ENCODE measurements around the gene DNMT3B.

DNA sequence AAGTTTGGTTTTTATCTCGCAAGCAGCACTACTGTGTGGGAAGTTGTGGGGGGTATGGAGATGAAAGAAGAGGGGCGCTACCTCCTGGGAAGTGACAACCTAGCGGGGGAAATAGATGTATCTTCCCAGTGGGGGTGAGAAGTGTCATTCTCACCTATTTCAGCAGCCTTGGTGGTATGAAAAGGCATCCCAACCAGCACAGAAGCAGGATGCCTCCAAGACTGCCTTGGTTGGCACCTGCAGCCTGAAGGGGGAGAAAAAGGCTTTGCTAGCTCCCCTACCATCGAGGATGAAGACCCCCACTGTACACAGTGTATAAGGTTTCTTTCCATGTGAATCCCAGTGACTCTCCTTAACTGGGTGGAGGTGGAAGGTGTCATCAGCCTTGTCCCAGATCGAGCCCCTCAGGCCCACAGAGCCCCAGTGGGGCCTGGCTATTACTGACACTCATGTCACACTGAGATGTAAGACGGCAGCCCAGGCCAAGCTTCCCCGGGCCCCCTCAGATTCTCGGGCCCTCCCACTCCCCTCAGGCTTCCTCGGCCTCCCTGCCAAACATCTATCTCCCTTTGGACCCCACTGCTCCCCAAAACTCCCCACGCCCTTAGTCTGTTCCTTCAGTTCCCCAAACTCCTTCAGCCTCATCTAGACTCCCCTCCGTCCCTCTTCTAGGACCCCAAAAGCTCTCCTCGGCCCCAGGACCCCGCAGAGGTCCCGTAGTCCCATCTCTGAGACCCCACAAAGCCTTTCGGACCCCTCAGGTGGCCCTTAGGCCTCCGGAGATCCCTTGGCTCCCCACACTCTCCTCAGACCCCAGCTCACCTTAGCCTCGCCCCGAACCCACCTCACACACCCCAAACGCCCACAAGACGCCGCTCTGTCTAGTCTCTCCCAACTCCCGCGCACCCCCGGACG lies 19.6 kb upstream of the DNMT3B start:
- TF ChIP-seq, protein P1, sequence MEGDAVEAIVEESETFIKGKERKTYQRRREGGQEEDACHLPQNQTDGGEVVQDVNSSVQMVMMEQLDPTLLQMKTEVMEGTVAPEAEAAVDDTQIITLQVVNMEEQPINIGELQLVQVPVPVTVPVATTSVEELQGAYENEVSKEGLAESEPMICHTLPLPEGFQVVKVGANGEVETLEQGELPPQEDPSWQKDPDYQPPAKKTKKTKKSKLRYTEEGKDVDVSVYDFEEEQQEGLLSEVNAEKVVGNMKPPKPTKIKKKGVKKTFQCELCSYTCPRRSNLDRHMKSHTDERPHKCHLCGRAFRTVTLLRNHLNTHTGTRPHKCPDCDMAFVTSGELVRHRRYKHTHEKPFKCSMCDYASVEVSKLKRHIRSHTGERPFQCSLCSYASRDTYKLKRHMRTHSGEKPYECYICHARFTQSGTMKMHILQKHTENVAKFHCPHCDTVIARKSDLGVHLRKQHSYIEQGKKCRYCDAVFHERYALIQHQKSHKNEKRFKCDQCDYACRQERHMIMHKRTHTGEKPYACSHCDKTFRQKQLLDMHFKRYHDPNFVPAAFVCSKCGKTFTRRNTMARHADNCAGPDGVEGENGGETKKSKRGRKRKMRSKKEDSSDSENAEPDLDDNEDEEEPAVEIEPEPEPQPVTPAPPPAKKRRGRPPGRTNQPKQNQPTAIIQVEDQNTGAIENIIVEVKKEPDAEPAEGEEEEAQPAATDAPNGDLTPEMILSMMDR (IDR thresholded peaks at IDR 0.05): no peak
- TF ChIP-seq POLR2AphosphoS5 (IDR thresholded peaks at IDR 0.05; ENCODE audit: low read depth, low read length) (no peak), SIN3A (IDR thresholded peaks at IDR 0.05; ENCODE audit: borderline replicate concordance, insufficient read depth, low read depth, low read length) (no peak), TCF7L2 (IDR thresholded peaks at IDR 0.05; ENCODE audit: low read depth, low read length) (no peak)
- TF ChIP-seq, protein P2, sequence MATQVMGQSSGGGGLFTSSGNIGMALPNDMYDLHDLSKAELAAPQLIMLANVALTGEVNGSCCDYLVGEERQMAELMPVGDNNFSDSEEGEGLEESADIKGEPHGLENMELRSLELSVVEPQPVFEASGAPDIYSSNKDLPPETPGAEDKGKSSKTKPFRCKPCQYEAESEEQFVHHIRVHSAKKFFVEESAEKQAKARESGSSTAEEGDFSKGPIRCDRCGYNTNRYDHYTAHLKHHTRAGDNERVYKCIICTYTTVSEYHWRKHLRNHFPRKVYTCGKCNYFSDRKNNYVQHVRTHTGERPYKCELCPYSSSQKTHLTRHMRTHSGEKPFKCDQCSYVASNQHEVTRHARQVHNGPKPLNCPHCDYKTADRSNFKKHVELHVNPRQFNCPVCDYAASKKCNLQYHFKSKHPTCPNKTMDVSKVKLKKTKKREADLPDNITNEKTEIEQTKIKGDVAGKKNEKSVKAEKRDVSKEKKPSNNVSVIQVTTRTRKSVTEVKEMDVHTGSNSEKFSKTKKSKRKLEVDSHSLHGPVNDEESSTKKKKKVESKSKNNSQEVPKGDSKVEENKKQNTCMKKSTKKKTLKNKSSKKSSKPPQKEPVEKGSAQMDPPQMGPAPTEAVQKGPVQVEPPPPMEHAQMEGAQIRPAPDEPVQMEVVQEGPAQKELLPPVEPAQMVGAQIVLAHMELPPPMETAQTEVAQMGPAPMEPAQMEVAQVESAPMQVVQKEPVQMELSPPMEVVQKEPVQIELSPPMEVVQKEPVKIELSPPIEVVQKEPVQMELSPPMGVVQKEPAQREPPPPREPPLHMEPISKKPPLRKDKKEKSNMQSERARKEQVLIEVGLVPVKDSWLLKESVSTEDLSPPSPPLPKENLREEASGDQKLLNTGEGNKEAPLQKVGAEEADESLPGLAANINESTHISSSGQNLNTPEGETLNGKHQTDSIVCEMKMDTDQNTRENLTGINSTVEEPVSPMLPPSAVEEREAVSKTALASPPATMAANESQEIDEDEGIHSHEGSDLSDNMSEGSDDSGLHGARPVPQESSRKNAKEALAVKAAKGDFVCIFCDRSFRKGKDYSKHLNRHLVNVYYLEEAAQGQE (IDR thresholded peaks at IDR 0.05; ENCODE audit: insufficient read depth in 1 of 2, low read depth in 2 of 2, low read length in 1 of 2): no peak
